RWPE1 (cell line): ENCODE measurements around the gene OR2AJ1.
A peak's percentile ranks its signal among the peaks of the same experiment; 100 is the strongest.
"Not testable (repeated sequence)": the region's sequence is repeated elsewhere in the genome, so short reads cannot be mapped to it uniquely, and the experiment has no call there.

Source experiments
- CTCF ChIA-PET: fragments of 350-600 bp; sonication (Branson Sonifier 250); formaldehyde crosslinking; extraction: SDS; loops from one replicate; lab custom pipeline; 2021; lab: Yijun Ruan, JAX
- POLR2A ChIA-PET: fragments of 400-600 bp; formaldehyde crosslinking; extraction: SDS; loops from one replicate; lab custom pipeline; 2020; ENCODE audit warnings: antibody characterized with exemption; ENCODE audit not compliant: low non-redundant PET; lab: Yijun Ruan, JAX
- DNase-seq: peaks from one replicate; pipeline ENCODE4 v3.0.0; 2012; ENCODE audit warnings: low spot score
- H3K27ac ChIP-seq: fragments of 450-650 bp; 2 replicates; pipeline ENCODE4 v1.5.1; 2017
- TF ChIP-seq, protein P1 (sequence below): fragments of 450-650 bp; conservative IDR thresholded peaks from 2 replicates; pipeline ENCODE4 v1.5.1; 2017; ENCODE audit warnings: low read depth, mild to moderate bottlenecking

Gene OR2AJ1

DNA sequence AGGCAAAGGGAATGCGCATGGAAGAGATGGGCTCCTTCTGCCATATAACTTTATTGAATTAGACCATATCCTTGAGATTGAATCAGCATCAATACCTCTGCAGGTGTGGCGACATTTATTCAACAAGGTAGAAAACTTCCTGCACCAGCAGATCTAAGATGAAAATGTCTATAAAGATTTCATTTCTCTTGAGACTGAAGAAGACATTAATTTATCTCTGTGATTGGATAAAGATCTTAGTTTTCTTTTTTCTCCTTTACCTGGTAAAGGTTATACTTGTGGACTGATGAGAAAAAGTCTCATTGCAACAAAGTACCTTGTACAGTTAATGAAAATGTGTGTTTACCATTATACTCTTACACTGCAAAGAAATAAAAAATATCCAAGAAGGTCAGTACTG, 4.7 kb upstream of the OR2AJ1 start, which contains the start of gene OR2T8:
OR2T8 (plus strand) TSS at position 301 of the 400 bp plus-strand sequence. CDS start 766 bp downstream, outside the sequence.
- TF ChIP-seq, protein P1, sequence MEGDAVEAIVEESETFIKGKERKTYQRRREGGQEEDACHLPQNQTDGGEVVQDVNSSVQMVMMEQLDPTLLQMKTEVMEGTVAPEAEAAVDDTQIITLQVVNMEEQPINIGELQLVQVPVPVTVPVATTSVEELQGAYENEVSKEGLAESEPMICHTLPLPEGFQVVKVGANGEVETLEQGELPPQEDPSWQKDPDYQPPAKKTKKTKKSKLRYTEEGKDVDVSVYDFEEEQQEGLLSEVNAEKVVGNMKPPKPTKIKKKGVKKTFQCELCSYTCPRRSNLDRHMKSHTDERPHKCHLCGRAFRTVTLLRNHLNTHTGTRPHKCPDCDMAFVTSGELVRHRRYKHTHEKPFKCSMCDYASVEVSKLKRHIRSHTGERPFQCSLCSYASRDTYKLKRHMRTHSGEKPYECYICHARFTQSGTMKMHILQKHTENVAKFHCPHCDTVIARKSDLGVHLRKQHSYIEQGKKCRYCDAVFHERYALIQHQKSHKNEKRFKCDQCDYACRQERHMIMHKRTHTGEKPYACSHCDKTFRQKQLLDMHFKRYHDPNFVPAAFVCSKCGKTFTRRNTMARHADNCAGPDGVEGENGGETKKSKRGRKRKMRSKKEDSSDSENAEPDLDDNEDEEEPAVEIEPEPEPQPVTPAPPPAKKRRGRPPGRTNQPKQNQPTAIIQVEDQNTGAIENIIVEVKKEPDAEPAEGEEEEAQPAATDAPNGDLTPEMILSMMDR, result no peak
- H3K27ac ChIP-seq, result no peak within 1 kb of the TSS
- no peak for DNase-seq
- POLR2A ChIA-PET, result no interaction called here
- CTCF ChIA-PET, result no interaction called here

DNA sequence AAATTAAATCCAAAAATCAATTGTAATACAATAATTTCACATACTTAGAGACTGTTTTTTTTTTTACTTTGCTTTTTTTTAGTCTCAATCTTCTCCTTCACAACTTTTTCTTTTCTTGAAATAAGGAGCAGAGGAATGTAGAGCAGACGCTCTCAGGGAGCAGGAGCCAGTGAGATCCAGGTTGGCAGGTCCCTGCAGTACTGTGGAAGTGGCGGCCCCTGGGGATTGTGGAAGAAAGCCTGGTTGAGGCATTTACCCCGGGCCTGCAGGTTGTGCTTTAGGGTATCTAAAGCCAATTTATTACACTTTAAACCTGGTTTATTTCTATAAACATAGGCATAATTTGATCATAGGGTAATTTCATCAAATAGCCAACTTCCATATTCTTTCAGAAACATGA, 748 bp upstream of the OR2AJ1 start:
- CTCF ChIA-PET, result no interaction called here

DNA sequence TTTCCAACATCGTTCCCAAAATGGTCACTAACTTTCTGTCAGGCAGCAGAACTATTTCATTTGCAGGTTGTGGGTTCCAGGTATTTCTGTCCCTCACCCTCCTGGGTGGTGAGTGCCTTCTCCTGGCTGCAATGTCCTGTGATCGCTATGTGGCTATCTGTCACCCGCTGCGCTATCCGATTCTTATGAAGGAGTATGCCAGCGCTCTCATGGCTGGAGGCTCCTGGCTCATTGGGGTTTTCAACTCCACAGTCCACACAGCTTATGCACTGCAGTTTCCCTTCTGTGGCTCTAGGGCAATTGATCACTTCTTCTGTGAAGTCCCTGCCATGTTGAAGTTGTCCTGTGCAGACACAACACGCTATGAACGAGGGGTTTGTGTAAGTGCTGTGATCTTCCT, 9.3 kb downstream of the OR2AJ1 start:
- TF ChIP-seq, protein P1, result no peak
- no peak for DNase-seq
- H3K27ac ChIP-seq, result no peak overlapping the region
- POLR2A ChIA-PET, result no interaction called here
- CTCF ChIA-PET, result no interaction called here

More for the DNA sequence above, 748 bp upstream of the OR2AJ1 start:
- no peak overlapping the region for H3K27ac ChIP-seq
- TF ChIP-seq, protein P1, result no peak
- POLR2A ChIA-PET, result no interaction called here
- no peak for DNase-seq

DNA sequence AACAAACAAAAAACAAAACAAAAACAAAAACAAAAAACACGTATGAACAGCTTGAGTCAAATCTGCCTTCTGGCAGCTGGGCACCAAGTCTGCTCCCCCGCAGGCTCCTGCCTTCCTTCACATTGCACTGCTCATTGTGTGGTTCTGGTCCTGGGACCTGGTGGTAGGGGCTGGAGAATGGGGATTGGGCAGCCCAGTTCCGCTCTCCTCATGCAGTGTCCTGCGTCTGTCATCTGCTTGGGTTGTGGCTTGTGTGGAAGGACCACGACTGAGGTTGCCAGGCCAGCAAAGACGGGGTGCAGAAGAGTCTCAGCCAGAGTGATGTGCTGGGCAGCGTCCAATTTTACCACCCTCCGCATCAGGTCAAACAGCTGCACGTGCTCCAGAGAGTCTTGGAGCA, 11.1 kb downstream of the OR2AJ1 start:
- TF ChIP-seq, protein P1, result no peak
- ChIA-PET CTCF (no interaction called here), POLR2A (no interaction called here)
- no peak for DNase-seq
- no peak overlapping the region for H3K27ac ChIP-seq

DNA sequence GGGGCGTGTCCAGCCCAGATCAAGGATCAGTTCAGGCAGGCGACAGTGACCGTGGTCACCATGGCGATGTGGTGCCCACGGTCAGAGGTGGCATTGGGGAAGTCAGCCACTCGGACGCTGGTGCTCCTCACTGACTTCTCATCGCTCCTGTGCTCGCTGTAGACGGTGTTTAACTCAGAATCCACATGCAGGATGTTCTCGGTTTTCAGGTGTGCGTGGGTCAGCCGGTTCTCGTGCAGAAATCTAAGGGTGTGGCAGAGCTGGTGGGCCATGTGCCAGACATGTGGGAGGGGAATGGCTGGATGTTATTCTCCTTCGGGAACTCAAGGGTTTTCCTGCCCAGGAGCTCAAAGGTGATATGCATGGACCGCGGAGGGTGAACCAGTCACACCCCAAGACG, 11.7 kb downstream of the OR2AJ1 start:
- no peak overlapping the region for H3K27ac ChIP-seq
- TF ChIP-seq, protein P1, result no peak
- DNase-seq, result no peak
- POLR2A ChIA-PET, result no interaction called here
- CTCF ChIA-PET, result interaction anchor here (0.7 to 1.3 kb wide), 3 partner anchors 19 to 161 kb away, joined by 3 to 5 read pairs (median 3); no protein-coding TSS in a partner anchor

DNA sequence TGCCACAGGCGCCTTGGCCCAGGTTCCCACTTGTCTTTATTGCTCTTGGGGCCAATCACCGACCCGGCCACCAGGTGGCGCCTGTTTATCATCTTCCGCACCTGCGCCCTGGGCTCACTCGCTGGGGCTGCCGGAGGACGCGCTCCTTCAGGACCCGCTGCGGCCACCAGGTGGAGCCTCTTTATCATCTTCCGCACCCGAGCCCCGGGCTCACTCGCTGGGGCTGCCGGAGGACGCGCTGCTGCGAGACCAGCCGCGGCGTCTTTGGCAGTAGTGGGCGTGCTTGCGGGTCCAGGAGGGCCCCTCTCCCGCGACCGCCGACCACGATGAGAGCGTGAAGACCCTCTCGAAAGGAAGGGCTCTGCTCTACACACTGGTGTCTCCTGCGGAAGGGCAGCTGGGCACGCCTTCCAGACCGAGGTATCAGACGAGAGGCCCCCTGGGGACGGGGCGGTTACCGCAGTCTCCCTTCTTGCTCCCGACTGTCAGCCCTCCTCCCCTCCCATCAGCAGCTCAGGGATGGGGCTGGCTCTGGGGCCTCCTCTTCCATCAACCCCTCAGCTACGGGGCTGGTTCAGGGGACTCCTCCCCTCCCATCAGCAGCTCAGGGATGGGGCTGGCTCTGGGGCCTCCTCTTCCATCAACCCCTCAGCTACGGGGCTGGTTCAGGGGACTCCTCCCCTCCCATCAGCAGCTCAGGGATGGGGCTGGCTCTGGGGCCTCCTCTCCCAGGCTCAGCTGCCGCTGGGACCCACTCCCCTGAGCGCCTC, 12.5 kb downstream of the OR2AJ1 start:
- CTCF ChIA-PET, result interaction anchor here (0.6 to 1.3 kb wide), 7 partner anchors 13 to 326 kb away, joined by 3 to 5 read pairs (median 3); partner anchors contain the start of genes OR2AJ1 and TRIM58
- H3K27ac ChIP-seq, POLR2A ChIA-PET: not testable (repeated sequence)
- peak; percentile 49 for DNase-seq
- TF ChIP-seq, protein P1, result peak; percentile 77
